Fibroblast of villous mesenchyme (primary cell): ENCODE data around the gene NCOR2. TPM values are rescaled to one million over a fixed set of nuclear protein-coding genes. Genes with fewer than 3 reads are reported as not detected.

ENCODE experiments used
- DNase-seq: peaks from one replicate; pipeline ENCODE4 v3.0.0-alpha.2; 2010; ENCODE audit warnings: low read depth
- H3K4me3 ChIP-seq: 2 replicates; pipeline ENCODE4 v1.5.1; 2011; ENCODE audit warnings: low read depth, mild to moderate bottlenecking, low read length
- CTCF ChIP-seq: IDR thresholded peaks from 2 replicates; pipeline ENCODE4 v1.5.1; 2012; ENCODE audit warnings: low read depth, mild to moderate bottlenecking, low read length; ENCODE audit not compliant: insufficient read depth
- total RNA-seq: library from RNA; depleted of rRNA; stranded (reverse); fragments of >200 nt; gene quantifications from 2 replicates; pipeline ENCODE4 v1.2.3, GENCODE V29; 2012

Gene NCOR2
- total RNA-seq, 1 donor: 86.8 TPM

- DNase-seq: no peak
- no peak overlapping the region for H3K4me3 ChIP-seq
- TF ChIP-seq CTCF: no peak
Observed at GRCh38 chr12:124583854-124584253, 16.4 kb upstream of the NCOR2 start.

DNA sequence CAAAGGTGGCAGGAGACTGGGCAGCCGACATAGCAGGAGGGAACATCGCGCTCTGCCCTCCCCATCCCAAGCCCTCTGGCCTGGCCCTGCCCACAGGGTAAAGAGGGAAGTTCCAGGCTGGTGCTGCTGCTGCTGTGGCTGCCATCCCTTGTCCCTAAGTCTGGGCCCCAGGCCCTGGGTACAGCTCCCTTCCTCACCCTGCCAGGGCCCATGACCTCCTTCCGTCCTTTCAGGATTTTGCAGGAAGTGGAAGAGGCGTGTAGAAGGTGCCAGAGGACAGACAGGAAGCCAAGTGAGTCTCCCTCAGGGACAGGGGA lies 14.7 kb upstream of the NCOR2 start:
- no peak for DNase-seq
- TF ChIP-seq CTCF: no peak
- no peak overlapping the region for H3K4me3 ChIP-seq

GRCh38 chr12:124581307-124582107 lies 14.1 kb upstream of the NCOR2 start:
- no peak for TF ChIP-seq CTCF
- no peak for DNase-seq
- H3K4me3 ChIP-seq: no peak overlapping the region

GRCh38 chr12:124579921-124580517 lies 12.6 kb upstream of the NCOR2 start:
- TF ChIP-seq CTCF: no peak
- DNase-seq: no peak
- no peak overlapping the region for H3K4me3 ChIP-seq

DNA sequence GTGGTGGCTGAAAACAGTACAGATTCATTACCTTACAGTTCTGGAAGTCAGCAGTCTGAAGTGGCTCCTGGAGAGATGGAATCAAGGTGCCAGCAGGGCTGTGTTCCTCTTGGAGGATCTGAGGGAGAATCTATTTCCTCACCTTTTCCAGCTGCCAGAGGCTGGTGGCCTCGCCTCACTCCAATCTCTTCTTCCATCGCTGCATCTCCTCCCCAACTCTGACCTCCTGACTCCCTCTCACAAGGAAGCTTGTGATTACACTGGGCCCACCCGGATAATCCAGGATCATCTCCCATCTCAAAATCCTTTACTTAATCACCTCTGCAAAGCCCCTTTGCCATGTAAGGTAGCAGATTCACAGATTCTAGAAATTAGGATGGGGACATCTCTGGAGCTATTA lies 11.4 kb upstream of the NCOR2 start:
- DNase-seq: no peak
- TF ChIP-seq CTCF: no peak

GRCh38 chr12:124578445-124578844 lies 11.0 kb upstream of the NCOR2 start:
- peak; percentile 6 for TF ChIP-seq CTCF
- H3K4me3 ChIP-seq: no peak overlapping the region
- DNase-seq: no peak

More for the DNA sequence above, 11.4 kb upstream of the NCOR2 start:
- no peak overlapping the region for H3K4me3 ChIP-seq
